GM13977 (cell line): ENCODE results near the gene MPDU1.

Source experiments
- DNase-seq: peaks from one replicate; pipeline ENCODE4 v3.0.0; 2012; ENCODE audit warnings: low spot score
- in situ Hi-C: fragments of 300-500 bp; cut with MboI; formaldehyde crosslinking; loops from one replicate; pipeline ENCODE4 v1.12.0; 2022; ENCODE audit warnings: low sequenced_read_pairs, low pct_unique_long_range_greater_than_20kb, mixed read lengths, inconsistent platforms; ENCODE audit not compliant: unreplicated experiment
- TF ChIP-seq, protein P1 (sequence below): IDR thresholded peaks from 2 replicates; pipeline ENCODE4 v1.5.1; 2012; ENCODE audit warnings: mild to moderate bottlenecking, control low read depth; ENCODE audit not compliant: insufficient read depth; ENCODE audit errors: extremely low read depth, missing control alignments

Gene MPDU1

DNA sequence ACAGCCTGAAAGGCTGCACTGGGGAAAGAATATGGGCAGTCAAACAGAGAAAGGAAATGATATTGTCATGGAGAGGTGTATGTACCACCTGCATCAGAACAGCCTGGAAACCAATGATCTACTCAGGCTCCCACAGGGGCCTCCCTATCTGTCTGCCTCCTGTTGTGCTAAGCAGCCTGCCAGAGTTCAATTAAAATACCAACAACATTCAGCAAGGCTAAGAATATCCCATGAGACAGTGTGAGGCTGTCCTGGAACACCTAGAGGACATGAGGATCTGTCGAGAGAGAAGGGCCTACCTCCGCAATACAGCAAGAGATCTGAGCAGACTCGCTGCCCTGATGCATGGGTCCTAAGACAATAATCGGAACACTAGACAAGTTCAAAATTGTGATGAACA is 22.6 kb downstream of the MPDU1 start:
- DNase-seq = no peak
- TF ChIP-seq, protein P1, sequence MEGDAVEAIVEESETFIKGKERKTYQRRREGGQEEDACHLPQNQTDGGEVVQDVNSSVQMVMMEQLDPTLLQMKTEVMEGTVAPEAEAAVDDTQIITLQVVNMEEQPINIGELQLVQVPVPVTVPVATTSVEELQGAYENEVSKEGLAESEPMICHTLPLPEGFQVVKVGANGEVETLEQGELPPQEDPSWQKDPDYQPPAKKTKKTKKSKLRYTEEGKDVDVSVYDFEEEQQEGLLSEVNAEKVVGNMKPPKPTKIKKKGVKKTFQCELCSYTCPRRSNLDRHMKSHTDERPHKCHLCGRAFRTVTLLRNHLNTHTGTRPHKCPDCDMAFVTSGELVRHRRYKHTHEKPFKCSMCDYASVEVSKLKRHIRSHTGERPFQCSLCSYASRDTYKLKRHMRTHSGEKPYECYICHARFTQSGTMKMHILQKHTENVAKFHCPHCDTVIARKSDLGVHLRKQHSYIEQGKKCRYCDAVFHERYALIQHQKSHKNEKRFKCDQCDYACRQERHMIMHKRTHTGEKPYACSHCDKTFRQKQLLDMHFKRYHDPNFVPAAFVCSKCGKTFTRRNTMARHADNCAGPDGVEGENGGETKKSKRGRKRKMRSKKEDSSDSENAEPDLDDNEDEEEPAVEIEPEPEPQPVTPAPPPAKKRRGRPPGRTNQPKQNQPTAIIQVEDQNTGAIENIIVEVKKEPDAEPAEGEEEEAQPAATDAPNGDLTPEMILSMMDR = no peak
- in situ Hi-C loops = no loop called here

DNA sequence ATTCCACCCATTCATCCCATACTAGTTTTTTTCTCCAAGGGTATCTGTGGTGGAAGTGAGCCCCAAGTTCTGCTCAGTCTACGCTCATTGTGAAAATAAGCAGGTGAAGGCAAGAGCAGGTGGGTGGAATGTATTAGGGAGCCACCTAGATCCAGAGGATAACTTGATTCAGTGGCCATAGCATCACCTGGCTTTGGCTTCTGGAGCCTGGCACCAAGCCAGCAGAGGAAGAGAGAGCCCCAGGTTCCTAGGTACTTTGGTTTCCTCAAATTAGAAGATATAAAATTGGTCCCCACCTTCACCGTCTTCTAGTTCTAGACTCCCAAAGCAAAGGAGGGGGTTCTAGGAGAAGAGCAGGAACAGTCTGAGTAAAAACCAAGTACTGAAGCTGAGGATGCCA is 27.0 kb downstream of the MPDU1 start:
- DNase-seq = no peak
- in situ Hi-C loops = no loop called here

DNA sequence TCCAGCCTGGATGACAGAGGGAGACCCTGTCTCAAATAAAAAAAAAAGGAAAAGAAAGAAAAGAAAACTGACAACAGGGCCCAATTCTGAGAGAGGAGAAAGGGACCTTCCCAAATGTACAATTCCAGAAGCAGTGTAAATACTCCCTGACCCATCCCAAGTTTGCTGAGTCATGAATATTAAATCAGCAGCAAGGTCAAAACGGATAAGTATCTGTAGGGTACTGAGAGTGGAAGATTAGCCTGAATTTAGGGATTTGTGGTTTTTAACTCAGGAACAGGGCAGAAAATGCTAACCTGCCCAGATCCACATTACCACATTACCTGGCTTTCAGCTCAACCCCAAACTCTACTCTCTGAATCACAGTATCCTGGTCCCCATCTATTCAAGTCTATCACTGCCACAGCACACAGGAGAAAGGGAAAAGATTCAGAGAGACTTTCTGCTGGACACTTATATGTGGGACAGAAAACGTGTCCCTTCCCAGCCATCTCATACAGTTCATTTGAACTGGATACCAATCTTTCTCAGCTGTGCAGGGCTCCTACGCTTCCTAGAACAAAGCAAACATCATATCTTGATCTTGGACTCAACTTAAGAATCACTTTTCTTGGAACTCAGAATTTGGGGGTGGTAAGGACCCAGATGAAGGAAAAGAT is 28.1 kb downstream of the MPDU1 start:
- in situ Hi-C loops = no loop called here
- DNase-seq = no peak
- TF ChIP-seq, protein P1 = no peak

More for the DNA sequence above, 27.0 kb downstream of the MPDU1 start:
- TF ChIP-seq, protein P1 = no peak

DNA sequence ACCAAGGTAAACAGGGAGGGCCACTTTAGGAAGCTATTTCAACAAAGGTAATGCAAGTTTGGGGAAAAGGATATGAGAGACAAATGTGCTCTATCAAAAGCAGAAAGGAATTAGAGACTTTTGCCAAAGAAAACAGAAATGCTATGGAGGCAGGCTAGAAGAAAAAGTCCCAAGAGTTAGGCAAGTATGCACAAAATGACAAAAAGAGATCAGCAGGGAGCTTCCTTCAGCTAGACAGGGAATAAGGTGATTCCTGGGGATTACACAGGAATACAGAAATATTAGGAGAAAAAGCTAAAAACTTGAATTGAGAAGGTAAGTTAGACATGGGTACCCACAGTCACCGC is 28.6 kb downstream of the MPDU1 start:
- in situ Hi-C loops = no loop called here
- TF ChIP-seq, protein P1 = no peak
- no peak for DNase-seq

DNA sequence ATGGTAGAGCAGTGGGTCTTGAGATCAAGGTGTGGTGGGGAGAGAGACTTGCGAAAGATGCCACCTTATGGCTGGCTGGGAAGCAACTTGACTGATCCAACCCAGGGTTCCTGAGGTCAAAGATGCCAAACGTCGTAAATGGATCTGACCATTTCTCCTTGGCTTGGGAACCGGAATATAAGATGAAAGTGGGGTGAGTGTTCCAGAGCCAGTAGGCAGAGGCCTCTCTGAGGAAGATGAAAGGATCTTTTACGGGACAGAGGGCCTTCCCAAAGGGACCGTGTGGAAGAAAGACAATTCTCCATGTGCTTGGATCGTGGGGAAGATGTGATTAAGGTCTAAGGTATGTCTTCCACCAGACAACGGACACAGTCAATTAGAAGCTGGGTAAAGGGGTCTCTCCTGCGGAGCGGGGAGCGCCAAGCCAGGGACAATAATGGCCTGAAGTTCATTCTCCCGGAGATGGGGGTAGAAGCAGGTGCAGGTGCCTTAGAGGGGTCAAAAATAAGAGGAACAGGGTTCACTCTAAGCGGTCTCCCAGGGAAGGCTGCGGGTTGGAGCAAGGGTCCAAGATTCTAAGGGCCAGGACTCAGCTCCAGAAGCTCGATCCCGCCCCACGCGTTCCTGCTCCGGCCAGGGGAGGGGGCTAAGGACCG is 30.2 kb downstream of the MPDU1 start:
- no peak for DNase-seq
- TF ChIP-seq, protein P1 = peak; percentile 20
- in situ Hi-C loops = no loop called here

DNA sequence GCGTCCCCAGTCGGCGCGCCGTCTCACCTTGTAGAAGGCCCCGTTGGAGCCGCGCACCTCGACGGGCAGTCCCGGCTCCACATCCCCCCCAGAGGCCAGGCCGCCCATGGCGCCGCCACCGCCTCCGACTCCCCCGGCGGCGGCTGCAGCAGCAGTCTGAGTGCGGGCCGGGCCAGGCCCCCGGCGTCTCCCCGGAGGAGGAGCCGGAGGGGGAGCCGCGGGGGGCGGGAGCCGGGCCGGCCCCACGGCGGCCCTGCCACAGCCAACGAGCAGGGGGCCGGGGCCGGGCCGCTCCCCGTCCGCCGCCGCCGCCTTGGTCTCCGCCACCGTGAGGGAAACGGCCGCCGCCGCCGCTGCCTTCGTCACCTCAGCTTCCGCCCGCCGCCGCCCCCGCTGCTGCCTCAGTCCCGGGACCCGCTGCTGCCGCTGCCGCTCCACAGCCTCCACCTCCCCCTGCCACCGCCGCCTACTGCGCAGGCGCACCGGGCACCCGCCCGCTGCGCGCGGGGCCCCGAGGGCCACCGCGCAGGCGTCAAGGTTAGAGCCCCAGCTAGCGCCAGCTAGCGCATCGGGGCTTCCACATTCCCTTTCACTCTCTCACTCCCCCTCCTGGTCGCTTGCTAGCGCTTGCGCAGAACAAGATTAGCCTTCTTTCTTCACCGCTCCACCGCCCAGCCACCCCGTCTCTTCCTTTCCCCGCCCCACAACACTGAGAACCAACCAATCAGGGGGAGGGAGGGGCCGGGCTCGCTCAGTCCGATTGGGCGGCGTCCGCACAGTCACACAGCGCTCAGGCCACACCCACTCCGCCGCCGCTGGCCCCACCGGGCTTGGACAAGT is 31.0 kb downstream of the MPDU1 start, which contains the start of gene FXR2:
Gene FXR2, minus strand, starts transcription at position 473 of the 840 bp plus-strand sequence. Its CDS starts 365 bp downstream, at position 108.
- TF ChIP-seq, protein P1 = peak; percentile 61
- in situ Hi-C loops = no loop called here
- DNase-seq = peak; percentile 100
